ENCODE data around the gene BACH2.
"Not testable (repeated sequence)": the region's sequence is repeated elsewhere in the genome, so short reads cannot be mapped to it uniquely, and the experiment has no call there.

Gene BACH2

GRCh38 chr6:90212274-90212673 is 84.4 kb downstream of the BACH2 start:
- no peak for DNase-seq (ENCODE audit: low read depth)

- DNase-seq (ENCODE audit: low read depth) = no peak
Observed at GRCh38 chr6:90209527-90209926, 87.1 kb downstream of the BACH2 start.

GRCh38 chr6:90208690-90209089 is 88.0 kb downstream of the BACH2 start:
- DNase-seq (ENCODE audit: low read depth) = not testable (repeated sequence)

- no peak for DNase-seq (ENCODE audit: low read depth)
Observed at GRCh38 chr6:90204327-90205056, 92.2 kb downstream of the BACH2 start.

GRCh38 chr6:90203672-90204071 is 93.0 kb downstream of the BACH2 start:
- no peak for DNase-seq (ENCODE audit: low read depth)

- DNase-seq (ENCODE audit: low read depth) = no peak
Observed at GRCh38 chr6:90202156-90202555, 94.5 kb downstream of the BACH2 start.

GRCh38 chr6:90199900-90200299 is 96.7 kb downstream of the BACH2 start:
- no peak for DNase-seq (ENCODE audit: low read depth)

GRCh38 chr6:90198758-90199425 is 97.8 kb downstream of the BACH2 start:
- no peak for DNase-seq (ENCODE audit: low read depth)

GRCh38 chr6:90197854-90198496 is 98.7 kb downstream of the BACH2 start:
- no peak for DNase-seq (ENCODE audit: low read depth)

- no peak for DNase-seq (ENCODE audit: low read depth)
Observed at GRCh38 chr6:90195094-90195829, 101.4 kb downstream of the BACH2 start.

- no peak for DNase-seq (ENCODE audit: low read depth)
Observed at GRCh38 chr6:90194371-90194841, 102.2 kb downstream of the BACH2 start.

GRCh38 chr6:90193359-90193758 is 103.3 kb downstream of the BACH2 start:
- DNase-seq (ENCODE audit: low read depth) = no peak

GRCh38 chr6:90192857-90193256 is 103.8 kb downstream of the BACH2 start:
- no peak for DNase-seq (ENCODE audit: low read depth)

GRCh38 chr6:90190752-90191395 is 105.8 kb downstream of the BACH2 start:
- no peak for DNase-seq (ENCODE audit: low read depth)

- DNase-seq (ENCODE audit: low read depth) = no peak
Observed at GRCh38 chr6:90190131-90190530, 106.5 kb downstream of the BACH2 start.

- DNase-seq (ENCODE audit: low read depth) = no peak
Observed at GRCh38 chr6:90187437-90188121, 109.1 kb downstream of the BACH2 start.

GRCh38 chr6:90186637-90187371 is 109.8 kb downstream of the BACH2 start:
- no peak for DNase-seq (ENCODE audit: low read depth)

- DNase-seq (ENCODE audit: low read depth) = no peak
Observed at GRCh38 chr6:90186026-90186425, 110.6 kb downstream of the BACH2 start.

- no peak for DNase-seq (ENCODE audit: low read depth)
Observed at GRCh38 chr6:90184334-90185298, 112.0 kb downstream of the BACH2 start.
